NCI-H2227 treated with DMSO at 0.1 percent for 48 hours (cell line): ENCODE data around the gene DHX40.
"Not testable (repeated sequence)": the region's sequence is repeated elsewhere in the genome, so short reads cannot be mapped to it uniquely, and the experiment has no call there.

Experiments used
- DNase-seq: peaks from one replicate; lab custom pipeline; 2025; lab: John Stamatoyannopoulos, UW

The DHX40 gene

GRCh38 chr17:59558953-59559352, 6.5 kb upstream of the DHX40 start:
- no peak for DNase-seq

GRCh38 chr17:59561042-59561441, 4.4 kb upstream of the DHX40 start:
- DNase-seq, result no peak

GRCh38 chr17:59565959-59566324, 532 bp downstream of the DHX40 start:
- DNase-seq, result peak; percentile 70

- DNase-seq, result not testable (repeated sequence)
Observed at GRCh38 chr17:59569151-59569550, 3.7 kb downstream of the DHX40 start.

- DNase-seq, result no peak
Observed at GRCh38 chr17:59572301-59572924, 7.0 kb downstream of the DHX40 start.

GRCh38 chr17:59584168-59584567, 18.8 kb downstream of the DHX40 start:
- not testable (repeated sequence) for DNase-seq

- no peak for DNase-seq
Observed at GRCh38 chr17:59600169-59600568, 34.8 kb downstream of the DHX40 start.

- DNase-seq, result no peak
Observed at GRCh38 chr17:59601130-59601529, 35.7 kb downstream of the DHX40 start.

GRCh38 chr17:59607061-59607460, 41.7 kb downstream of the DHX40 start:
- DNase-seq, result no peak

GRCh38 chr17:59607817-59608403, 42.5 kb downstream of the DHX40 start:
- DNase-seq, result no peak

- no peak for DNase-seq
Observed at GRCh38 chr17:59611503-59611902, 46.1 kb downstream of the DHX40 start.

- peak; percentile 32 for DNase-seq
Observed at GRCh38 chr17:59616253-59616920, 51.0 kb downstream of the DHX40 start.

- no peak for DNase-seq
Observed at GRCh38 chr17:59617156-59617732, 51.8 kb downstream of the DHX40 start.

- no peak for DNase-seq
Observed at GRCh38 chr17:59619035-59619297, 53.6 kb downstream of the DHX40 start.

GRCh38 chr17:59619298-59620063, 54.1 kb downstream of the DHX40 start, which contains the start of gene CLTC:
Gene CLTC, plus strand, starts transcription at chr17:59619895. Its CDS starts 237 bp downstream, at chr17:59620132.
- peak; percentile 96 for DNase-seq

- DNase-seq, result no peak
Observed at GRCh38 chr17:59620064-59620359, 54.6 kb downstream of the DHX40 start.

GRCh38 chr17:59620518-59621259, 55.3 kb downstream of the DHX40 start:
- peak; percentile 29 for DNase-seq

GRCh38 chr17:59621771-59622170, 56.4 kb downstream of the DHX40 start:
- no peak for DNase-seq

GRCh38 chr17:59623151-59623550, 57.7 kb downstream of the DHX40 start:
- no peak for DNase-seq

- no peak for DNase-seq
Observed at GRCh38 chr17:59626756-59627155, 61.3 kb downstream of the DHX40 start.

GRCh38 chr17:59627274-59627673, 61.9 kb downstream of the DHX40 start:
- no peak for DNase-seq

GRCh38 chr17:59627770-59628171, 62.4 kb downstream of the DHX40 start:
- no peak for DNase-seq
